HCT116 (cell line): Measurements from ENCODE around the gene APBB2. TPM values are rescaled to one million over a fixed set of nuclear protein-coding genes. Genes with fewer than 3 reads are reported as not detected.

Source experiments
- ATAC-seq: fragments of 200-7000 bp; cut with Tn5 transposase; 2 replicates; pipeline ENCODE4 v1.9.1; 2020; ENCODE audit warnings: mild to moderate bottlenecking, moderate library complexity
- BruUV-seq: library from RNA; stranded (reverse); fragments of 400-500 nt; replicated peaks from 2 replicates; lab custom pipeline; 2021; lab: Mats Ljungman, UMichigan
- CTCF ChIA-PET: fragments of 300-600 bp; sonication (Branson Sonifier 250); formaldehyde crosslinking; loops from one replicate; lab custom pipeline; 2021; ENCODE audit warnings: antibody characterized with exemption; lab: Charles Lee
- POLR2A ChIA-PET: fragments of 300-600, 350-600 bp; sonication (Branson Sonifier 250); formaldehyde crosslinking; loops from one replicate; lab custom pipeline; 2021; ENCODE audit warnings: antibody characterized with exemption; lab: Charles Lee
- RAD21 ChIA-PET, 2 experiments: fragments of 300-600 bp; sonication (Branson Sonifier 250); formaldehyde crosslinking; loops; one replicate each; lab custom pipeline; 2023; ENCODE audit warnings: low total read pairs in 2 of 2; ENCODE audit not compliant: uncharacterized antibody in 2 of 2, unreplicated experiment in 2 of 2, low non-redundant PET in 1 of 2; lab: Charles Lee
- DNase-seq: peaks from one replicate; pipeline ENCODE4 v3.0.0-alpha.2; 2010; ENCODE audit warnings: low read depth, low spot score
- H2AFZ ChIP-seq: fragments of 200-600 bp; shearing (Covaris generic), sonication (generic); 2 replicates; pipeline ENCODE4 v1.6.1; 2017; ENCODE audit warnings: low read depth, mixed run types, mixed read lengths, antibody characterized with exemption, low read length; ENCODE audit not compliant: poor library complexity, severe bottlenecking
- H3K27ac ChIP-seq: 2 replicates; pipeline ENCODE4 v1.5.1; 2012; ENCODE audit warnings: low read depth, low read length
- H3K27me3 ChIP-seq: fragments of 200-600 bp; sonication (generic); 2 replicates; pipeline ENCODE4 v1.6.1; 2016; ENCODE audit warnings: mixed run types, low read length, mixed read lengths; ENCODE audit not compliant: insufficient read depth
- H3K36me3 ChIP-seq, 2 experiments: fragments of 200-500 bp in 1 of 2; fragments of 200-600 bp in 1 of 2; sonication (Bioruptor generic) in 1 of 2; sonication (generic) in 1 of 2; 2 replicates each; pipeline versions ENCODE4 v1.5.1 to v1.6.1; 2014 to 2016; ENCODE audit warnings: low read length in 2 of 2, inconsistent platforms in 1 of 2, mixed read lengths in 1 of 2, mixed run types in 1 of 2; ENCODE audit not compliant: insufficient read depth in 2 of 2, control insufficient read depth in 1 of 2
- H3K4me1 ChIP-seq, 2 experiments: fragments of 200-600 bp in 1 of 2; sonication (generic) in 1 of 2; 2 replicates each; pipeline versions ENCODE4 v1.5.1 to v1.6.1; 2012 to 2017; ENCODE audit warnings: low read length in 2 of 2, inconsistent platforms in 1 of 2, mild to moderate bottlenecking in 1 of 2, mixed read lengths in 1 of 2, mixed run types in 1 of 2, moderate library complexity in 1 of 2; ENCODE audit not compliant: insufficient read depth in 2 of 2, control insufficient read depth in 1 of 2
- H3K4me2 ChIP-seq: fragments of 200-600 bp; sonication (generic); 2 replicates; pipeline ENCODE4 v1.6.1; 2017; ENCODE audit warnings: mixed run types, low read length, mixed read lengths
- H3K4me3 ChIP-seq, 2 experiments: fragments of 200-600 bp in 1 of 2; sonication (generic) in 1 of 2; replicated peaks in 1 of 2; 2 replicates each; pipeline ENCODE4 v1.5.1; 2011 to 2016; ENCODE audit warnings: low read length in 2 of 2, control low read depth in 1 of 2, low read depth in 1 of 2, mild to moderate bottlenecking in 1 of 2, mixed read lengths in 1 of 2, mixed run types in 1 of 2
- H3K79me2 ChIP-seq: fragments of 200-600 bp; sonication (generic); 2 replicates; pipeline ENCODE4 v1.6.1; 2017; ENCODE audit warnings: mild to moderate bottlenecking, mixed run types, low read length, moderate library complexity, mixed read lengths; ENCODE audit not compliant: insufficient read depth
- H3K9ac ChIP-seq: fragments of 200-600 bp; sonication (generic); 2 replicates; pipeline ENCODE4 v1.6.1; 2016; ENCODE audit warnings: low read length, mixed read lengths
- H3K9me2 ChIP-seq: fragments of 200-600 bp; sonication (generic), shearing (Covaris generic); 2 replicates; pipeline ENCODE4 v1.6.1; 2017; ENCODE audit warnings: mixed run types, mild to moderate bottlenecking, moderate library complexity; ENCODE audit not compliant: insufficient read depth
- H3K9me3 ChIP-seq, 2 experiments: fragments of 200-500 bp in 1 of 2; fragments of 200-600 bp in 1 of 2; sonication (Bioruptor generic) in 1 of 2; sonication (generic) in 1 of 2; 2 replicates each; pipeline ENCODE4 v1.6.1; 2014 to 2017; ENCODE audit warnings: low read length in 2 of 2, mixed read lengths in 2 of 2, inconsistent platforms in 1 of 2, low read depth in 1 of 2, mild to moderate bottlenecking in 1 of 2, mixed run types in 1 of 2, moderate library complexity in 1 of 2; ENCODE audit not compliant: control insufficient read depth in 1 of 2, insufficient read depth in 1 of 2
- H4K20me1 ChIP-seq: fragments of 200-600 bp; sonication (generic), shearing (Covaris generic); 2 replicates; pipeline ENCODE4 v1.6.1; 2017; ENCODE audit warnings: mixed run types, mild to moderate bottlenecking, moderate library complexity; ENCODE audit not compliant: insufficient read depth
- EGR1 ChIP-seq: IDR thresholded peaks from 2 replicates; pipeline ENCODE4 v1.6.1; 2012; ENCODE audit warnings: low read depth
- ELF1 ChIP-seq: IDR thresholded peaks from 2 replicates; pipeline ENCODE4 v1.6.1; 2012; ENCODE audit warnings: low read depth, borderline replicate concordance
- EZH2 ChIP-seq: fragments of 200-600 bp; sonication (generic); IDR thresholded peaks from 2 replicates; pipeline ENCODE4 v1.6.1; 2017; ENCODE audit warnings: antibody characterized with exemption, mixed run types
- POLR2AphosphoS5 ChIP-seq: IDR thresholded peaks from 2 replicates; pipeline ENCODE4 v1.6.1; 2011; ENCODE audit warnings: mild to moderate bottlenecking, low read depth, low read length, moderate library complexity
- SRF ChIP-seq: IDR thresholded peaks from 2 replicates; pipeline ENCODE4 v1.6.1; 2012; ENCODE audit warnings: low read depth
- ZNF274 ChIP-seq: fragments of 200-500 bp; sonication (Bioruptor generic); IDR thresholded peaks from 2 replicates; pipeline ENCODE4 v1.6.1; 2014; ENCODE audit warnings: mild to moderate bottlenecking, low read depth, low read length, inconsistent platforms
- intact Hi-C: fragments of 100-400 bp; cut with micrococcal nuclease; formaldehyde crosslinking; loops from 2 replicates; pipeline ENCODE4 v1.10.0; 2022
- total RNA-seq: library from RNA; stranded (reverse); gene quantifications from one replicate; pipeline ENCODE4 v1.2.1, GENCODE V29; 2021; ENCODE audit not compliant: unreplicated experiment
- TF ChIP-seq, protein P1 (sequence below), 3 experiments: fragments of 200-600 bp in 1 of 3; sonication (generic) in 1 of 3; IDR thresholded peaks in 2 of 3; conservative IDR thresholded peaks in 1 of 3; 2 replicates each; pipeline ENCODE4 v1.5.1; 2012 to 2017; ENCODE audit warnings: low read depth in 2 of 3, low read length in 2 of 3, antibody characterized with exemption in 1 of 3, borderline replicate concordance in 1 of 3, control low read depth in 1 of 3, mild to moderate bottlenecking in 1 of 3, mixed read lengths in 1 of 3, mixed run types in 1 of 3, moderate library complexity in 1 of 3; ENCODE audit not compliant: insufficient read depth in 1 of 3
- TF ChIP-seq, protein P2 (sequence below): IDR thresholded peaks from 2 replicates; pipeline ENCODE4 v1.6.1; 2012; ENCODE audit warnings: low read depth

APBB2 gene
- total RNA-seq, 1 experiment from 2014 or later, result 72.5 TPM

DNA sequence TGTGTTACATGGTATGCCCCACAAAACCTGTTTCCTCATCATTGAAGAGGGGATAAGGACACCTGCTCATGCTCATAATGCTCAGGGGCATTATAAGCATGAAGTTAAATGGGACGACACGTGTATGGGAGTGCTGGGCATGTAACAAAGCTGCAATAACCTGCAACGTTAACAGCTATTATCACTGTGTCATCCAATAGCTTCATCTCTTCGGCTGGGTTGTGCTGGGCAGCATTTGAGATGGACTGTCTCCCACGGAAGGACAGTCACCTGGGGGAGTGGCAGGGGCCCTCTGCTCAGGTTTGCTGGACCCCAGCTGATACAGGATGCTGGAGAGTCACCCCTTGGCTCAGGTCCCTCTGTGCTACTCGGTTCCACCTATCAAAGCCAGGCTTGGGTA is 370.1 kb downstream of the APBB2 start:
- Histone ChIP-seq H3K9me3 (no peaks in the 10 kb centered on the region), H3K27ac (no peak overlapping the region), H3K4me1 (peaks cover 4 to 11% of the 10 kb centered on the region in 2 experiments; a peak in 3 of 4 replicates), H4K20me1 (no peaks in the 10 kb centered on the region), H3K27me3 (no peaks in the 10 kb centered on the region), H3K36me3 (no peaks in the 10 kb centered on the region), H3K4me2 (no peak overlapping the region), H3K79me2 (no peaks in the 10 kb centered on the region; the same call in 1 of the 2 replicates), H3K9me2 (no peaks in the 10 kb centered on the region), H2AFZ (no peak overlapping the region), H3K9ac (no peak overlapping the region), H3K4me3 (no peak overlapping the region)
- ChIA-PET RAD21 (no interaction called here), CTCF (no interaction called here), POLR2A (no interaction called here)
- no peak for TF ChIP-seq ELF1
- TF ChIP-seq SRF, result no peak
- no peak for TF ChIP-seq EGR1
- TF ChIP-seq, protein P1, sequence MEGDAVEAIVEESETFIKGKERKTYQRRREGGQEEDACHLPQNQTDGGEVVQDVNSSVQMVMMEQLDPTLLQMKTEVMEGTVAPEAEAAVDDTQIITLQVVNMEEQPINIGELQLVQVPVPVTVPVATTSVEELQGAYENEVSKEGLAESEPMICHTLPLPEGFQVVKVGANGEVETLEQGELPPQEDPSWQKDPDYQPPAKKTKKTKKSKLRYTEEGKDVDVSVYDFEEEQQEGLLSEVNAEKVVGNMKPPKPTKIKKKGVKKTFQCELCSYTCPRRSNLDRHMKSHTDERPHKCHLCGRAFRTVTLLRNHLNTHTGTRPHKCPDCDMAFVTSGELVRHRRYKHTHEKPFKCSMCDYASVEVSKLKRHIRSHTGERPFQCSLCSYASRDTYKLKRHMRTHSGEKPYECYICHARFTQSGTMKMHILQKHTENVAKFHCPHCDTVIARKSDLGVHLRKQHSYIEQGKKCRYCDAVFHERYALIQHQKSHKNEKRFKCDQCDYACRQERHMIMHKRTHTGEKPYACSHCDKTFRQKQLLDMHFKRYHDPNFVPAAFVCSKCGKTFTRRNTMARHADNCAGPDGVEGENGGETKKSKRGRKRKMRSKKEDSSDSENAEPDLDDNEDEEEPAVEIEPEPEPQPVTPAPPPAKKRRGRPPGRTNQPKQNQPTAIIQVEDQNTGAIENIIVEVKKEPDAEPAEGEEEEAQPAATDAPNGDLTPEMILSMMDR (IDR thresholded peaks at IDR 0.05 in 2 of 3, conservative IDR thresholded peaks at IDR 0.05 in 1 of 3; ENCODE audit: borderline replicate concordance in 1 of 3, insufficient read depth in 1 of 3, low read depth in 2 of 3, low read length in 2 of 3), result no peak
- TF ChIP-seq EZH2, result no peak
- TF ChIP-seq POLR2AphosphoS5, result no peak
- TF ChIP-seq, protein P2, sequence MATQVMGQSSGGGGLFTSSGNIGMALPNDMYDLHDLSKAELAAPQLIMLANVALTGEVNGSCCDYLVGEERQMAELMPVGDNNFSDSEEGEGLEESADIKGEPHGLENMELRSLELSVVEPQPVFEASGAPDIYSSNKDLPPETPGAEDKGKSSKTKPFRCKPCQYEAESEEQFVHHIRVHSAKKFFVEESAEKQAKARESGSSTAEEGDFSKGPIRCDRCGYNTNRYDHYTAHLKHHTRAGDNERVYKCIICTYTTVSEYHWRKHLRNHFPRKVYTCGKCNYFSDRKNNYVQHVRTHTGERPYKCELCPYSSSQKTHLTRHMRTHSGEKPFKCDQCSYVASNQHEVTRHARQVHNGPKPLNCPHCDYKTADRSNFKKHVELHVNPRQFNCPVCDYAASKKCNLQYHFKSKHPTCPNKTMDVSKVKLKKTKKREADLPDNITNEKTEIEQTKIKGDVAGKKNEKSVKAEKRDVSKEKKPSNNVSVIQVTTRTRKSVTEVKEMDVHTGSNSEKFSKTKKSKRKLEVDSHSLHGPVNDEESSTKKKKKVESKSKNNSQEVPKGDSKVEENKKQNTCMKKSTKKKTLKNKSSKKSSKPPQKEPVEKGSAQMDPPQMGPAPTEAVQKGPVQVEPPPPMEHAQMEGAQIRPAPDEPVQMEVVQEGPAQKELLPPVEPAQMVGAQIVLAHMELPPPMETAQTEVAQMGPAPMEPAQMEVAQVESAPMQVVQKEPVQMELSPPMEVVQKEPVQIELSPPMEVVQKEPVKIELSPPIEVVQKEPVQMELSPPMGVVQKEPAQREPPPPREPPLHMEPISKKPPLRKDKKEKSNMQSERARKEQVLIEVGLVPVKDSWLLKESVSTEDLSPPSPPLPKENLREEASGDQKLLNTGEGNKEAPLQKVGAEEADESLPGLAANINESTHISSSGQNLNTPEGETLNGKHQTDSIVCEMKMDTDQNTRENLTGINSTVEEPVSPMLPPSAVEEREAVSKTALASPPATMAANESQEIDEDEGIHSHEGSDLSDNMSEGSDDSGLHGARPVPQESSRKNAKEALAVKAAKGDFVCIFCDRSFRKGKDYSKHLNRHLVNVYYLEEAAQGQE, result no peak
- no peak for TF ChIP-seq ZNF274
- BruUV-seq, result no TSS peak
- DNase-seq, result no peak
- intact Hi-C loops, result no loop called here
- ATAC-seq, result no peak
